ENCODE data around the gene SNAPC4.

The SNAPC4 gene

DNA sequence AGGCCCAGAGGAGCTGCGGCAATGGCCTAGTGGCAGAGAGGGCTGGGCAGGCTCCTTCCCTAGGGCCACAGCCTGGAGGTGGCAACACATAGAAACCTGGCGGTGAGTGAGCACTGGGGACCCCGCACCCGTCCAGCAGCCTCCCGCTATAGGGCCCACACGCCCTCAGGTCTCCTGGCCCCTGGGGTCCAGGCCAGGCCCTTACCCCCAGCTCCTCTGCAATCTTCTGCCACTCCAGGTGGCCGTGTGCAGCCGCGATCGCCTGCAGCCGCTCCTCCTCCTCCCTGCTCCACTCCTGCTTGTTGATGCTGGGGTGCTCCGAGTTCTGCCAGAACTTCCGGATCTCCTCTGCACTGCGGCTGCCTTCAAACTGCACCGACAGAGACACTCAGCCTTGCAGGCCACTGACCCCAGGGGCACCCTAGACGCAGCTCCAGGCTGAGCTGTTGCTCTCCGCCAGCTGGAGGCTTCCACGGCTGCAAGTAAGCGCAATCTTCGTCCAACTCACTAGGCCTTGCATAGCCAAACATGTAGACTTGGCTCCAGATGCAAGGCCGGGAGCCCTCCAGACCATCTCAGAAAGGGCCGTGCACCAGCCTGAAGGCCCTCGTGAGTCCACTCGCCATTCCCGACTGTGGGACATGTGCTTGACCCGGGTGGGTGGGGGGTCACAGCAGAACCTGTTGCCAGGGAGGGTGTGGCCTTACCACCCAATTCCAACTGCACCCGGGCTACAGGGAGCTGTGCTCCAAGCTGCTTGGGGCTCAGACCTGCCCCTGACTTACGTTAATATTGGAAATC, 8.0 kb downstream of the SNAPC4 start:
- no peak for TF ChIP-seq CTCF (IDR thresholded peaks at IDR 0.05; ENCODE audit: control insufficient read depth, extremely low read depth, insufficient read depth)
- H3K4me3 ChIP-seq (ENCODE audit: low read depth, low read length) = no peak overlapping the region
- DNase-seq (ENCODE audit: low read depth) = no peak

- TF ChIP-seq CTCF (IDR thresholded peaks at IDR 0.05; ENCODE audit: control insufficient read depth, extremely low read depth, insufficient read depth) = no peak
- DNase-seq (ENCODE audit: low read depth) = no peak
- no peak overlapping the region for H3K4me3 ChIP-seq (ENCODE audit: low read depth, low read length)
These were observed 10.6 kb downstream of the SNAPC4 start for GRCh38 chr9:136389396-136389795.

- DNase-seq (ENCODE audit: low read depth) = no peak
- H3K4me3 ChIP-seq (ENCODE audit: low read depth, low read length) = no peak overlapping the region
- no peak for TF ChIP-seq CTCF (IDR thresholded peaks at IDR 0.05; ENCODE audit: control insufficient read depth, extremely low read depth, insufficient read depth)
These were observed 12.8 kb downstream of the SNAPC4 start for GRCh38 chr9:136387217-136387616.

DNA sequence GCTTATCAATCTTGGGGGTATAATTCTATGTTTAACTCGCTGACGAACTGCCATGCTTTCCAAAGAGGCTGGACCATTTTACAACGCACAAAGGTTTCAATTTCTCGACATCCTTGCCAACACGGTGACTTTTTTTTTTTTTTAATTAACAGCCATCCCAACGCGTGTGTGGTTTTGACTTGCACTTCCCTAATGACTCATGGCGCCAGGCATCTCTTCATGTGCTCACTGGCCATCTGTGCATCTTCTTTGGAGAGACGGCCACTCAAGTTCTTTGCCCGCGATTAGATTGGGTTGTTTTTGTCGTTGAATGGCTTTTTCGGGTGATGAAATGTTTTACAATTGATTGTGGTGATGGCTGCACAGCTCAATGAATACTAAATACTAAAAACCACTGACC, 14.0 kb downstream of the SNAPC4 start:
- no peak for DNase-seq (ENCODE audit: low read depth)
- TF ChIP-seq CTCF (IDR thresholded peaks at IDR 0.05; ENCODE audit: control insufficient read depth, extremely low read depth, insufficient read depth) = no peak
- H3K4me3 ChIP-seq (ENCODE audit: low read depth, low read length) = no peak overlapping the region

- DNase-seq (ENCODE audit: low read depth) = no peak
- TF ChIP-seq CTCF (IDR thresholded peaks at IDR 0.05; ENCODE audit: control insufficient read depth, extremely low read depth, insufficient read depth) = no peak
- H3K4me3 ChIP-seq (ENCODE audit: low read depth, low read length) = no peak overlapping the region
These were observed 15.0 kb downstream of the SNAPC4 start for GRCh38 chr9:136385015-136385414.

DNA sequence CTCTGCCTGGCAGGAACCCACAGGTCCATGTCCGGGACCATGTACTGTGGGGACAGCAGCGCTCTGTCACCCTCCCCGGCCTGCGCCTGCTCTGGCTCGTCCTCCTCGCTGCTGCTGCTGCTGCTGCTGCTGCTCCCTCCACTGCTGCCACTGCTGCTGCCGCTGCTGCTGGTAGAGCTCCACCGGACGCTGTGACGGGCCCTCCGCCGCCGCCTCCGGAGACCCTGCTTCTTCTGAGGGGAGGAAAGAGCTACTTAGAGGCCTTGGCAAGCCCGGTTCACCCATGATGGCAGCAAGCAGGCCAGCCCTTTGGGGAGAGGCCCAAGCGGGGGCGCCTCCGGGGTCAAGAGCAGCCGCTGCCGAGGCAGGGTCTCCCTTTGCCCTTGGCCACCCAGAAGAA, 16.5 kb downstream of the SNAPC4 start:
- no peak overlapping the region for H3K4me3 ChIP-seq (ENCODE audit: low read depth, low read length)
- no peak for TF ChIP-seq CTCF (IDR thresholded peaks at IDR 0.05; ENCODE audit: control insufficient read depth, extremely low read depth, insufficient read depth)
- DNase-seq (ENCODE audit: low read depth) = no peak

GRCh38 chr9:136381966-136382513, 17.9 kb downstream of the SNAPC4 start:
- no peak overlapping the region for H3K4me3 ChIP-seq (ENCODE audit: low read depth, low read length)
- DNase-seq (ENCODE audit: low read depth) = no peak
- no peak for TF ChIP-seq CTCF (IDR thresholded peaks at IDR 0.05; ENCODE audit: control insufficient read depth, extremely low read depth, insufficient read depth)

Measured in LNCaP clone FGC (cell line).